Trophoblast cell (in vitro differentiated cells and primary cell): ENCODE measurements around the gene SLC25A19. TPM values are rescaled to one million over a fixed set of nuclear protein-coding genes. Genes with fewer than 3 reads are reported as not detected.

Experiments used
- DNase-seq, 2 donors: peaks; one replicate each; pipeline ENCODE4 v3.0.0-alpha.2; 2016
- H2AFZ ChIP-seq: 2 replicates; pipeline ENCODE4 v1.6.1; 2013; ENCODE audit warnings: low read length, moderate library complexity, mild to moderate bottlenecking; ENCODE audit not compliant: insufficient read depth, poor library complexity
- H2AK5ac ChIP-seq: 2 replicates; pipeline ENCODE4 v1.6.1; 2013; ENCODE audit warnings: mild to moderate bottlenecking, low read length
- H2BK120ac ChIP-seq: 2 replicates; pipeline ENCODE4 v1.6.1; 2013; ENCODE audit warnings: low read length, mild to moderate bottlenecking, moderate library complexity; ENCODE audit not compliant: insufficient read depth, poor library complexity
- H2BK12ac ChIP-seq: 2 replicates; pipeline ENCODE4 v1.6.1; 2013; ENCODE audit warnings: mild to moderate bottlenecking, low read length, moderate library complexity
- H2BK5ac ChIP-seq: 2 replicates; pipeline ENCODE4 v1.6.1; 2013; ENCODE audit warnings: low read length, low read depth, moderate library complexity, mild to moderate bottlenecking; ENCODE audit not compliant: poor library complexity
- H3K14ac ChIP-seq: 2 replicates; pipeline ENCODE4 v1.6.1; 2013; ENCODE audit warnings: mild to moderate bottlenecking, low read length
- H3K18ac ChIP-seq: 2 replicates; pipeline ENCODE4 v1.6.1; 2013; ENCODE audit warnings: mild to moderate bottlenecking, low read length
- H3K23ac ChIP-seq: 2 replicates; pipeline ENCODE4 v1.6.1; 2013; ENCODE audit warnings: low read length
- H3K27ac ChIP-seq: 2 replicates; pipeline ENCODE4 v1.5.1; 2013; ENCODE audit warnings: low read depth, mild to moderate bottlenecking, inconsistent platforms, low read length, moderate library complexity
- H3K27me3 ChIP-seq: 2 replicates; pipeline ENCODE4 v1.6.1; 2013; ENCODE audit warnings: inconsistent platforms, mild to moderate bottlenecking, low read length, moderate library complexity; ENCODE audit not compliant: insufficient read depth
- H3K36me3 ChIP-seq, 2 experiments: 1 replicate in 1 of 2; 2 replicates in 1 of 2; pipeline ENCODE4 v1.6.1; 2013; ENCODE audit warnings: low read length in 2 of 2, mild to moderate bottlenecking in 2 of 2, moderate library complexity in 1 of 2; ENCODE audit not compliant: insufficient read depth in 2 of 2, control insufficient read depth in 1 of 2
- H3K4ac ChIP-seq: 2 replicates; pipeline ENCODE4 v1.6.1; 2013; ENCODE audit warnings: low read depth, mild to moderate bottlenecking, low read length, moderate library complexity
- H3K4me1 ChIP-seq, 2 experiments: 1 replicate in 1 of 2; 2 replicates in 1 of 2; pipeline ENCODE4 v1.6.1; 2013; ENCODE audit warnings: low read length in 2 of 2, mild to moderate bottlenecking in 2 of 2, moderate library complexity in 1 of 2; ENCODE audit not compliant: insufficient read depth in 2 of 2, control insufficient read depth in 1 of 2
- H3K4me2 ChIP-seq: 2 replicates; pipeline ENCODE4 v1.6.1; 2013; ENCODE audit warnings: inconsistent platforms, mild to moderate bottlenecking, low read length, moderate library complexity
- H3K4me3 ChIP-seq: 2 replicates; pipeline ENCODE4 v1.5.1; 2013; ENCODE audit warnings: mild to moderate bottlenecking, low read depth, low read length, inconsistent platforms
- H3K79me1 ChIP-seq: one replicate; pipeline ENCODE4 v1.6.1; 2013; ENCODE audit warnings: low read length
- H3K79me2 ChIP-seq: 2 replicates; pipeline ENCODE4 v1.6.1; 2013; ENCODE audit warnings: low read length, mild to moderate bottlenecking; ENCODE audit not compliant: control insufficient read depth, insufficient read depth, poor library complexity
- H3K9ac ChIP-seq: 2 replicates; pipeline ENCODE4 v1.6.1; 2013; ENCODE audit warnings: mild to moderate bottlenecking, low read length
- H3K9me3 ChIP-seq: 2 replicates; pipeline ENCODE4 v1.6.1; 2013; ENCODE audit warnings: low read depth, mild to moderate bottlenecking, control low read depth, inconsistent platforms, low read length; ENCODE audit not compliant: insufficient read depth
- H4K12ac ChIP-seq: 2 replicates; pipeline ENCODE4 v1.6.1; 2013; ENCODE audit warnings: low read depth, mild to moderate bottlenecking, low read length, moderate library complexity
- H4K8ac ChIP-seq: 2 replicates; pipeline ENCODE4 v1.6.1; 2013; ENCODE audit warnings: low read depth, mild to moderate bottlenecking, low read length, moderate library complexity
- H4K91ac ChIP-seq: one replicate; pipeline ENCODE4 v1.6.1; 2013; ENCODE audit warnings: low read depth, mild to moderate bottlenecking, low read length, moderate library complexity
- WGBS: extraction: QIAGEN DNeasy Blood & Tissue Kit; methylation state at CpG from one replicate; pipeline ENCODE4 v1.1.7; 2013; ENCODE audit warnings: missing lambda C conversion rate; ENCODE audit not compliant: insufficient read length, insufficient coverage; ENCODE audit errors: extremely low coverage; 5-methylcytosine and 5-hydroxymethylcytosine counted together
- polyA plus RNA-seq: library from polyadenylated mRNA; stranded (reverse); fragments of 200-250 nt; gene quantifications from 2 replicates; pipeline ENCODE4 v1.2.3, GENCODE V29; 2013

Gene SLC25A19
- 8.9 and 10.2 TPM in 2 replicates for polyA plus RNA-seq

GRCh38 chr17:75289115-75289831 is at the start of gene SLC25A19:
TSS of gene SLC25A19 (minus strand) at chr17:75289433. CDS start at chr17:75286764, 2,669 bp downstream.
- peaks cover 0 to 2% of the 10 kb centered on the region in 2 experiments for H3K36me3 ChIP-seq
- H3K23ac ChIP-seq: no peak within 1 kb of the TSS
- H3K18ac ChIP-seq: peak within 1 kb of the TSS; percentile 3
- H3K9ac ChIP-seq: peak within 1 kb of the TSS; percentile 67
- H2BK5ac ChIP-seq: no peak within 1 kb of the TSS
- H3K79me1 ChIP-seq: peaks cover 5% of the 10 kb centered on the region
- H3K4me3 ChIP-seq: peak within 1 kb of the TSS; percentile 95
- WGBS: no CpG with 5 or more reads among the region's 65 CpGs
- peak within 1 kb of the TSS; percentile 47 for H3K14ac ChIP-seq
- H4K12ac ChIP-seq: peak within 1 kb of the TSS; percentile 9
- H3K9me3 ChIP-seq: no peaks in the 10 kb centered on the region
- no peak within 1 kb of the TSS for H2BK120ac ChIP-seq
- no peaks in the 10 kb centered on the region for H3K27me3 ChIP-seq
- peak within 1 kb of the TSS; percentile 20 for H4K91ac ChIP-seq
- peak within 1 kb of the TSS; percentile 99 for H3K4me2 ChIP-seq
- H2BK12ac ChIP-seq: no peak within 1 kb of the TSS
- no peaks in the 10 kb centered on the region for H3K79me2 ChIP-seq
- H4K8ac ChIP-seq: peak within 1 kb of the TSS; percentile 68
- no peak within 1 kb of the TSS for H3K4ac ChIP-seq
- no peak within 1 kb of the TSS for H2AK5ac ChIP-seq
- H3K27ac ChIP-seq: no peak within 1 kb of the TSS
- peak; percentile 98 to 99 for DNase-seq
- H2AFZ ChIP-seq: peak within 1 kb of the TSS; percentile 81
- H3K4me1 ChIP-seq: peaks cover 2% of the 10 kb centered on the region in 2 experiments

GRCh38 chr17:75338335-75338734 is 49.1 kb upstream of the SLC25A19 start:
- no peaks in the 10 kb centered on the region for H3K79me1 ChIP-seq
- no peaks in the 10 kb centered on the region for H3K9me3 ChIP-seq
- no peak overlapping the region for H3K4me3 ChIP-seq
- no peak overlapping the region for H3K14ac ChIP-seq
- H3K4me1 ChIP-seq: peaks cover 3 to 5% of the 10 kb centered on the region in 2 experiments
- H3K4me2 ChIP-seq: no peak overlapping the region
- H3K23ac ChIP-seq: no peak overlapping the region
- no peak overlapping the region for H3K27ac ChIP-seq
- H3K4ac ChIP-seq: no peak overlapping the region
- no peak overlapping the region for H4K8ac ChIP-seq
- H3K79me2 ChIP-seq: no peaks in the 10 kb centered on the region
- H2BK120ac ChIP-seq: no peak overlapping the region
- peak; percentile 78 to 92 for DNase-seq
- no peak overlapping the region for H2AFZ ChIP-seq
- H2BK5ac ChIP-seq: no peak overlapping the region
- no peak overlapping the region for H2BK12ac ChIP-seq
- H3K36me3 ChIP-seq: no peaks in the 10 kb centered on the region
- no CpG with 5 or more reads among the region's 6 CpGs for WGBS
- no peak overlapping the region for H3K18ac ChIP-seq
- no peaks in the 10 kb centered on the region for H3K27me3 ChIP-seq
- no peak overlapping the region for H4K91ac ChIP-seq
- no peak overlapping the region for H3K9ac ChIP-seq
- no peak overlapping the region for H4K12ac ChIP-seq
- H2AK5ac ChIP-seq: no peak overlapping the region

- WGBS: no CpG with 5 or more reads among the region's 3 CpGs
- Histone ChIP-seq H3K4me3 (no peak overlapping the region), H4K8ac (no peak overlapping the region), H2AK5ac (no peak overlapping the region), H4K91ac (no peak overlapping the region), H4K12ac (no peak overlapping the region), H2AFZ (no peak overlapping the region), H2BK120ac (no peak overlapping the region), H3K9me3 (no peaks in the 10 kb centered on the region), H2BK5ac (no peak overlapping the region), H3K4me1 (peaks cover 3 to 5% of the 10 kb centered on the region in 2 experiments), H2BK12ac (no peak overlapping the region), H3K27me3 (no peaks in the 10 kb centered on the region), H3K79me1 (no peaks in the 10 kb centered on the region), H3K79me2 (peaks cover 2% of the 10 kb centered on the region), H3K27ac (no peak overlapping the region), H3K18ac (no peak overlapping the region), H3K14ac (no peak overlapping the region), H3K9ac (no peak overlapping the region), H3K23ac (no peak overlapping the region), H3K4me2 (no peak overlapping the region), H3K4ac (no peak overlapping the region), H3K36me3 (peaks cover 2 to 9% of the 10 kb centered on the region in 2 experiments)
- DNase-seq: peak; percentile 43 to 63
Observed at GRCh38 chr17:75335315-75335714, 46.1 kb upstream of the SLC25A19 start.

GRCh38 chr17:75334723-75335122 is 45.5 kb upstream of the SLC25A19 start:
- no CpG with 5 or more reads among the region's 3 CpGs for WGBS
- Histone ChIP-seq H3K4me1 (peaks cover 3 to 5% of the 10 kb centered on the region in 2 experiments), H3K9me3 (no peaks in the 10 kb centered on the region), H4K8ac (no peak overlapping the region), H2AFZ (no peak overlapping the region), H3K4me3 (no peak overlapping the region), H3K23ac (no peak overlapping the region), H2BK120ac (no peak overlapping the region), H2AK5ac (no peak overlapping the region), H3K4me2 (no peak overlapping the region), H3K14ac (no peak overlapping the region), H3K79me2 (peaks cover 2% of the 10 kb centered on the region), H3K4ac (peak overlapping the region; percentile 26), H3K18ac (no peak overlapping the region), H2BK12ac (no peak overlapping the region), H2BK5ac (no peak overlapping the region), H3K9ac (no peak overlapping the region), H3K27ac (no peak overlapping the region), H3K27me3 (no peaks in the 10 kb centered on the region), H4K91ac (no peak overlapping the region), H3K36me3 (peaks cover 2 to 9% of the 10 kb centered on the region in 2 experiments), H4K12ac (no peak overlapping the region), H3K79me1 (no peaks in the 10 kb centered on the region)
- no peak for DNase-seq
